ENCODE data around the gene BABAM2.

DNA sequence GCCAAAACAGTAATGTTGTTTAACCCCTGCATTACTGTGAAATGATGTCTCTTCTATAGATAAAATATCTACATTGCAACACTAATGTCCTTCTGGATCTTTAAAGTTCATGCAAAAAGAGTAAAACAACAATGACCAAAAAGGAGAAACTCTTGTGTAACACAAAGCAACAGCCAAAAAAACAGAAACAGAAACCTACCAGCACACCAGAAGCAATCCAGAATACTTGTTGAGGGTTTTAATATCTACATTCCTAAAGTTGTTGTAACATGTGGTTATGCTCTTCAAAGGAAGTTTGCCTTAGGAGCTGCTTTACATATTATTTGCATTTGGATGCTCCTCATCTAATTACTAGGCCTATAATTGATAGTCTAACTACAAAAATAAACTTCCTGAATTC is 157.2 kb downstream of the BABAM2 start:
- TF ChIP-seq, protein P1, sequence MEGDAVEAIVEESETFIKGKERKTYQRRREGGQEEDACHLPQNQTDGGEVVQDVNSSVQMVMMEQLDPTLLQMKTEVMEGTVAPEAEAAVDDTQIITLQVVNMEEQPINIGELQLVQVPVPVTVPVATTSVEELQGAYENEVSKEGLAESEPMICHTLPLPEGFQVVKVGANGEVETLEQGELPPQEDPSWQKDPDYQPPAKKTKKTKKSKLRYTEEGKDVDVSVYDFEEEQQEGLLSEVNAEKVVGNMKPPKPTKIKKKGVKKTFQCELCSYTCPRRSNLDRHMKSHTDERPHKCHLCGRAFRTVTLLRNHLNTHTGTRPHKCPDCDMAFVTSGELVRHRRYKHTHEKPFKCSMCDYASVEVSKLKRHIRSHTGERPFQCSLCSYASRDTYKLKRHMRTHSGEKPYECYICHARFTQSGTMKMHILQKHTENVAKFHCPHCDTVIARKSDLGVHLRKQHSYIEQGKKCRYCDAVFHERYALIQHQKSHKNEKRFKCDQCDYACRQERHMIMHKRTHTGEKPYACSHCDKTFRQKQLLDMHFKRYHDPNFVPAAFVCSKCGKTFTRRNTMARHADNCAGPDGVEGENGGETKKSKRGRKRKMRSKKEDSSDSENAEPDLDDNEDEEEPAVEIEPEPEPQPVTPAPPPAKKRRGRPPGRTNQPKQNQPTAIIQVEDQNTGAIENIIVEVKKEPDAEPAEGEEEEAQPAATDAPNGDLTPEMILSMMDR (IDR thresholded peaks at IDR 0.05), result no peak
- TF ChIP-seq EZH2 (IDR thresholded peaks at IDR 0.05) (no peak), EZH2phosphoT487 (IDR thresholded peaks at IDR 0.05) (no peak)

All from neural progenitor cell (in vitro differentiated cells).